NCI-H2171 (cell line): ENCODE measurements around the gene PRKN.

Source experiments
- DNase-seq: peaks from one replicate; lab custom pipeline; 2025; lab: John Stamatoyannopoulos, UW

PRKN gene

DNA sequence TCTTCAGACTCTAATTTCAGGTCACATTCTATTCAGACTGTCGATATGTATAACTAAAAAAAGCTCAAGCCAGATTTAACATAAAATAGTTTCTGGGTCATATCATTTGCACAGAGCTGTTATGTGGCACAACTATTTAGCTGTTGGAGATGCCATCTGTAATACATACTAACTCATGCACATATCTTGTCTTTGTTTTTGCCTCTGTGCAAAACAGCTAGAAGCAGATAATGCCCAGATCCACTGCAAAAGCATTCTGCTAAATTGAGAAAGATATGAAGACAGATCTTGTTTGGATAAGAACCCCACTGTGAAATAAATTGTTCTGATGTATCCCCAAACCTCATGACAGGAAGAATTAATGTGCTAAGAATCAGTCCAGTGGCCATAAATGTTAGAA lies 930.9 kb downstream of the PRKN start:
- no peak for DNase-seq

DNA sequence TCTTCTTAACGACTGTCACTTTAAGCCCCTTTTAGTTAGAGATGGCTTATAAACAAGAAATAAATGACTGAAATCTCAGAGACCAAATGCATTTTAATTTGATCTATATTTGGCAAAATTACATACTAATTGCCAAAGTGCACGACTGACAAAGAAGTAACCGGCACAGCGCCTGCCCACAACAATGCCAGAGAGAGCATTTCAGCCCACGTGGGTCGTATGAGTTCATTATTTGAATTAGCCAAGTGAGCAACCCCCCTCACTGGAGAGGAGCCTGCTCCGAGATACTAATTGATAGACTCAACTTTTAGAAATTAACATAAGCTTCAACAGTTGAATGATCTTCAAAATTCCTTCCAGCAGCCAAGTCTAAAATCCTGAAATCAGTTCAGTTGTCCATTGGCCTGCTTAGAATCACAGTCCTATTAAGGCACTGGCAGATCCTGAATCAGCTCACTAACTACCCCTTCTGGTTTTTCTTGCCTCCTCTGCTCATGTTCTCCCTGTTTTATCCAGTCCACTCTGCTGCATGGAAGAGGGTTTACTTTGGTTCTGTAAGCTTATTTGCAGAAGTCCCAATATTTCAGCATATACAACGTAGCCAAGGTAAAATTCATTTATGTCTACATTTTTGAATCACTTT lies 934.6 kb downstream of the PRKN start:
- DNase-seq: no peak

DNA sequence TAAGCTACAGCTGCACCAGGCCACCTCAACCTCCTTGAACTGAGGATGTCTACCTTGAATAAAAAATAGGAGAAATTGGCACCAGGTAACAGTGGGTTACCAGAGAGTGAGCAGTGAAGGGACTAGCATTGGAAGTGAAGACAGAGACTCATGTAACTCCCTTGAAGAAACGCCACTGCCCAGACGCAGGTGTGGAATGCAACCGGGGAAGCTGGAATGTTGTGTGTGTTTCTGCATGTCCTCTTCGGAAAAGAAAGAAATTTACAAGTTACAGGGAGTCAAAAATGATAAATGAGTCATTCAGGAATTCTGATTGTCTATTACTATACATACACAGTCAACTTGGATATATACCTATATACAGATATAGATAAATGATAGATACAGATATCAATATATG lies 939.0 kb downstream of the PRKN start:
- no peak for DNase-seq

DNA sequence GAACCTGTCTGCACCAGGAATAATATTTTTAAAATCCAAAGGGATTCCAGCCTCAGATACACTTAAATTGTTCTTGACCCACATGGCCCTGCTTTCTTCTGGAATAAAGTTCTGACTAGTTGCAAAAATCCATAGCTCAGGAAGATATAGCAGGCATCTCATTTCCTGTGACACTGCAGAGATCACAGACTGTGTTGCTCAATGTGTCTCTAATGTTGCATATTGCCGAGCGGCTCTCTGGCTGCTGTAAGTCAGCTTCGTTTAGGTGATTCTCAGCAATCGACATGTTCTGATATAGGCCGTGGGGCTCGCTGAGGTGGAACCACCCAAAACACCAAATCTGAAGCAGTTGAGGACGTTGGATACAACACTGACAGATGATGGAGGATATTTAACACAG lies 955.4 kb downstream of the PRKN start:
- no peak for DNase-seq

DNA sequence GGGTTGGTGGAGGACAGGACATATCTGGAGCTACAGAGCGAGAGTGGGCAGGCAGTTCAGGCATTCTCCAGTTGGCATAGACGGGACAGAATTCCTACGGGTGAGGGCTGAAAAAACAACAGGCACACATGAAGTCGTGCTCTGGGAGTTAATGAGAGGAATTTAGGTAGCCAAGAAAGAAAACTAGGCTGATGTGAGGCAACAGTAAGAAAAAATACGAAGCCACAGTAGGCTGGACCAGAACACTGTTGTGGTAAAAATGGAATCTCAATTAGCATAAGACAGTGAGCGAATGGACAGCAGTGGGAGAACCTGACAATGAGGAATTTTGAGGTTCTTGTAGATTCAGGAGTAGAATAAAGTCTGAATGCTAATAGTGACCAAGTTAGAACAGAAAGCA lies 965.6 kb downstream of the PRKN start:
- no peak for DNase-seq

DNA sequence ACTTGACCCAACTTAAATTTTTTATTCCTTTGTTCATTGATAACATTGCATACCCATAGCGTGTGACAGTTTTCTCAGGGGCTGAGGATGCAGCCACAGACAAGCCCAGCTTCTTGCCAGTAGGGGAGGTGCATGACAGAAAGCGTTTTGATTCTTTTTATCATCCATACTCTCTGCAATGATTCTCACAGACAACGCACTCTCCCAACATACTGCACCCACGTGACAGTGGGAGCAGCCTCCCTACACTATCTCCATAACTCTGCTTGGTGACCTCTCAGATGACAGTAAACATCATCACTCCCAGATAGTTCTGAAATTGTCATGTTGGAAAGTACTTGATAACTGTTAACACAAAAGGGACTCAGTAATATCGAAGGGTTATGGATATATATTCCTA lies 972.5 kb downstream of the PRKN start:
- no peak for DNase-seq

DNA sequence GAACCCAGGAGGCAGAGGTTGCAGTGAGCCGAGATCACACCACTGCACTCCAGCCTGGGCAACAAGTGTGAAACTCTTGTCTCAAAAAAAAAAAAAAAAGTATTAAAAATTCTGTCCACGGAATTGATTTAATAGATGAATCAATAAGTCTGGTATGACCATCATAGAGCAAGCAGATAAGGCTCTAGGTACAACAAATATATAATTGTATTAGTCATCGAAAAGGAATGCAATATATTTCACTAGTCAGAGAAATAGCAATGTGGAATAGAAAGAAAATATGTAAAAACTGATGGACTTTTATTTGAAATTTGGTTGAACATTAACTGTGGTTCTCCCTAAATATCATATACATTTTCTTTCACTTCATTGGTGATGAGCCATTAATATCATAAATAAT lies 976.9 kb downstream of the PRKN start:
- DNase-seq: no peak

DNA sequence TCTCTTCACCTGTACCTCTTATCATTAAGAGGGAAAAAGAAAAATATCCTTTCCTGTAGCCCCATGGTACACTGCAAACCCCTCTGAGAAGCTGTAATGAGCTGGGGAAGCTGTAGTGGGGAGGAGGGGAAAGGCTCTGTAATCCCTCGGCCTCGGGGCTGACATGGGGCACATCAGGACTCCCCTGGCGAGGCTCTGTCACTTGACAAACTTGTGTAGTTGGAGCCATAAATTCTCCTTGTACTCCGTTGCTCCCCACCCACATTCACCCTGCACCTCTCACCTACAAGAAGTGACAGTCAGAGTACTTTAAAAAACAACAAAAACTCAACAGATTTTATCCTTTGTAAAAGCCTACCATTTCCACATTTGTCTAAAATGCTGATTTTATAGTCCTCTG lies 978.0 kb downstream of the PRKN start:
- no peak for DNase-seq

DNA sequence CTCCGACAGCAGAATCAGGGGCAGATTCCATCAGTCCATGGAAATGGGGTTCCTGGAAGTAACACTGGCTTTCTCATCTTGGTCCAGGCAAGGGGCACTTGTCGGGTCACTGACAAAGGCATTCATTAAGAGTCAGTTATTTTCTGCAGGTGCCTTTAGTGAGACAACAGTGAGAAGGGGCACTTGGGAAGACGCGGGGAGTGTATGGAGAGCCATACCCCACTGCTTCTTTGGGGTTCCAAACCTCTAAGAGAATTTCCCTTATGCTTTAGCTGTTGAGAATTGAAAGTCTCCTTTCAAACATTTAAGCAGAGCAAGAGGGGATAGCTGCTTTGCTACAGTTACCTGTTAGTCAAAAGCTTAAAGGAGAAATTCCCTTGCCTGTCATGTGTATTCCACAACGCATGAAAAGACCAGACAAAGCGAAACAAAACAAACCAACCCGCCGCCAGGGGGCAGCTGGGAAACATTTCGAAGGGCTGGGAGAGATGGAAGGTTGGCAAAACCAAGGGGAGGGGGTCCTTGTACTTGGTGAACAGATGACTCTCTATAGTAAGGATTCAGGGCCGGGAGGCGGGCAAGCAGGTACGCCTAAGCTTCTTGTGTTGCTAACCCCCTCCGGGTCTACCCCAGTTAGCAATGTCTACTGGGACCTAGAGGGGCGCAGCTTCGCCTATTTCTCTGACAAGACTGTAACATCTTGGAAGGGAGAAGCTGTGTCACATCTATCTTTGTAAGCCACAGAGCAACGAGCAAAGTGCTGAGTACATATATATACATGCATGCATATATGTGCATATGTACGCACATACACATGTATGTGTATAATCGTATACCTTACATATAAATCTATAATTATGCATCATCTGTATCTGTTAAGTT lies 978.8 kb downstream of the PRKN start:
- no peak for DNase-seq

DNA sequence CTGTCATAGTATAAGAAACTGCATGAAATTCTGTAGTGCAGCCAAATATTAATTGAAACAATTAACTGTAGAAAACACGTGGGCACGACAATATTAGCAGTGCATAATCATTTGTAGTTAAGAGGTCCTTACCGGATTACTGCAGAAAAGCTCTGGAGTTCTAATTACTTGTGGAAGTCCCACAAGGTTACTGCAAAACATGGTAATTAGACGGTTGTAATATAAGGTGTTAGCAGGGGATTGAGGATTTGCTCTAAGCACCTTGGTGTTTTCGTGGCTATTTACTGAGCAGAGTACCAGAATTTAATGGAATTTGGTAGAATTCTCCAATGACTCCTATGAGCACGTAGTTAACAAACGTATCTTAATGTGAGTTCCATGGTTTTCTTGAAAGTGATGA lies 980.1 kb downstream of the PRKN start:
- no peak for DNase-seq

DNA sequence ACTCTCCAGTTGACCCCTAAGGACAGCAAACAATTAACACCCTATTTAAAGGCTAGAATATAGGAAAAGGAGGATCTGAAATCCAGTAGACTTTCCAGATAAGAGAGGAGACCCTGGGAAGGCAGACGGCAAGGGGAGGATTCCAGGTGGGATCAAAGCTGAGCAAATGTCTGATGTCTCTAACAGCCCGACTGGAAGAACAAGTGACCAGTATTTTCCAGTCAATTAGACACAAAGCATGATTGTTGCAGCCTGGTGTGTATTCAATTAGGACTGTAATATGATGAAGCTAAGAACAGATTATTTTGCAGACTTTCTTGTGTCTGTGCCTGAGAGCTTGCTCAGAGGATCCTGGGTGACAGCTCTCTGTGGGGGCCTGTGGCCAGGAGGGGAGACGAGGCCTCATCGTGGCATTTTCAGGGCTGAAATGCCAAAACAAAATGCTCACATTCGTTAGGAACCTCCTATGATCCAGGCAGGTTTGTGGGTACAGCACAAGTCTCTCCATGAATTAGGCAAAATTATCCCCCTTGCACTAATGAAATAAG lies 981.9 kb downstream of the PRKN start:
- DNase-seq: no peak

DNA sequence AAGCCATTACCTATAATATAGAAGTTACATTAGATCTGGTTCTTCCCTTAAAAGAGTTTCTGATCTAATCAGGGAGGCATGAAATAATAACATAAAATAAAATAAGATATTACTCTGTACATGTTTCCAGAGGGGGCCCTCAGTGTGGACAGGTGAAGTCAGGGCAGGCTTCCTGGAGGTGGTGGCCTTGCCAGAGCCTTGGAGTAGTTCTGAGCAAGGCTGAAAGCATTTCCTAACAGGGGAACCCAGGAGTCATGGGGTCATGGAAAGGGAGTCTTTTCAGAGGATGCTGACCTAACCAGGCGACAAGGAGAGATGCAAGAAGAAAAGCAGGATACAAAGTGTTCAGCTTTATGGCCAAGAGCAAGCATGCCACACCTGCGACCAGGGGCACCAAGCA lies 982.4 kb downstream of the PRKN start:
- DNase-seq: no peak

DNA sequence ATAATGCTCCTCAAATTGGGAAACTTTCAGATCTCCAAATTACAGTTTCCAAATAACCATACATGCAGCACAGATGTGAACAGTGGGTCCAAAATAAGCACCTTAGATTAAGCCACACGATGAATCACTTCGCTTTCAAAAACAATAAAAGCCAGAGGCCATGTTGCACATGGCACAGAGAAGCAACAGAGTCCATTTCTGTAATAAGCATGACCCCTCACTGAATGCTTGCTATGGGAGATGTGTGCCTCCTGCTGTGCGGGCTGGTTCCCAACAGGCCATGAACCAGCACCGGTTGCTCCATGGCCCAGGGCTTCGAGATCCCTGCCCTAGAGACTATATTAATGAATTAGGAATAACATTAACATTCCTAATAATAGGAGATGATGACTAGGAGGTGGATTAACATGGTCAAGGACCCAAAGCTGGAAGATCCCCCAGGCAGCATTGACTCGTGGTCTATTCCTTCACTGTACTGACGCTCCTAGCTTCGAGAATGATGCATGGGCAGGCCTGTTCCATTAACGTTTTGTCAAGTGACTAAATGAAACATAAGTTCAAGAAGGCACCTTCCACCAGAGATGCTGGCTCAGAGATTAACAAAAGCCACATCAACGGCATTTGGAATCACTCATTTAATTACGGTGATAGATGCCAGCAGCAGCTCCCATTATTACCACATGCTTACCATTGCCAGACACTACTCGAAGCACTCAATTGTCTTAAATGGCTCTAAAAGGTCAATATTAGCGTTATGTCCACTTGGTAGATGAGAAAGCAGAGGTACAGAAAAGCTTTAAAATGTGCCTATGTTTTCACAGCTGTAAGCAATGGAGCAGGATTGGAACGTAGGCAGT lies 983.1 kb downstream of the PRKN start:
- DNase-seq: no peak

DNA sequence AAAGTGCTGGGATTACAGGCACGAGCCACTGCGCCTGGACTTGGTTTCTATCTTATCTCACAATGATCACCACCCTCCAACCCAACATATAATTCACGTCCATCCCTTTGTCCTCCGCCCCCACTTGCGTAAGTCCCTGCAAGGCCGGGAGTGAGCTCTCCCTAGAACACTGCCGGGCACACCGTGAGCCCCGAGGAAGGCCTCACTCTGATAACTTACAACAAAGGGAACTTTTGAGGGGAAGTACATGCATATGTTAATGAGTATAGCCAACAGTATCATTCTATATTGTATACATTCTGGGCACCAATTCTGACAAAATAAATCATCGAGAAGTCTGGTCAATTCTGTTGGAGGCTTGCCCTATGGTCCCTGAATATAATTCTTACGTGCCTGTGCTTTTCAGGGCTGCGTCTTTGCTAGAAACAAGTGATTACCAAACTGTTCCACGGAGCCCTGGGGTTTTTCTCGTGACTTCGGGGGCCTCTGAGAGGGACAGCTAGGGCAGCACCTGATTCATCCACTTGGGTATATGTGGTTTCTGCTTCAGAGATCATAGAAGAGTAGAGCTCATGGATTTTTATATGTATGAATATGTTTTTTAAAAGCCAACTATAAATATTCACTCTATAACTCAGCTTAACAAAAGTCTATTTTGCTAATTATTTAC lies 983.9 kb downstream of the PRKN start:
- DNase-seq: no peak

DNA sequence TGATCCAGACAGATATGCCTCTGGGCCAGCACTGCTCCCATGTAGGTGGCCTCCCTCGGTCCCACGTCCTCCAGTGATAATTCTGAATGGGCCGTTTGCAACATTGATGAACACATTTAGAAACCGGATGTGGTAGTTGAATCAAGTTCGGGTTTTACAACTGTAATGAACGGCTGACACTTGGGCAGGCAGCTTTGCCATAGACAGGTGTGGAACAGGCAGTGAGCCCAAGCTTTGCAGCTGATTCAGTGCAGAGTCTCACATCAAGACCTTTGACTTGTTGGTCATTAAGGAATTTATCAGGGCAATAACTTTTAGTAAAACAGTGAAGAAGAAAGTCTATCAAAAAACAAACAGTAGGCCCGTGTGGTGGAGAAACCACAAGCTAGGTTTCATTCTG lies 987.1 kb downstream of the PRKN start:
- DNase-seq: no peak

DNA sequence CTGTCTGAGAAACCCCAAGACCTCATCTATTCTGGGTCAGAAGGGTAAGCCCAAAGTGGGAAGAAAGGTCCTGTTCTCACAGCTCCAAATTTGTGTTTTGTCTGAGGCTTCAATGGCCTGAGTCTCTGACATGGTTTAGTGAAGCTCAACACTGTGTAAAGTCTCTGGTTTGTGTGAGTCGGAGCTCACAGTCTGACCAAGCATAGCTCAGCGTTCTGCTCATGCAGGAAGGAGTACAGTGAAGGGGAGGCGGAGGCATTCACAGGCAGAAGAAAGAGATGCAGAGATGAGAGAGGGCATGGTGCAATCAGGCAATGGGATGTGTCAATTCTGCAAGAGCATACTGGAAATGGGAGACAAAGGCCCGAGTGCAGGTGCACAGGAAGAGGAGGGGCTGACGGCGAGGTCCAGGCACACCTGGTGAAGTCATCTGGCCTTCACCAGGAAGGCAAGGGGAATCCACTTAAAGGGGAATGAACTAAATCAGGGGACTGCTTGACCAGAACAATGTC lies 990.7 kb downstream of the PRKN start:
- DNase-seq: no peak

DNA sequence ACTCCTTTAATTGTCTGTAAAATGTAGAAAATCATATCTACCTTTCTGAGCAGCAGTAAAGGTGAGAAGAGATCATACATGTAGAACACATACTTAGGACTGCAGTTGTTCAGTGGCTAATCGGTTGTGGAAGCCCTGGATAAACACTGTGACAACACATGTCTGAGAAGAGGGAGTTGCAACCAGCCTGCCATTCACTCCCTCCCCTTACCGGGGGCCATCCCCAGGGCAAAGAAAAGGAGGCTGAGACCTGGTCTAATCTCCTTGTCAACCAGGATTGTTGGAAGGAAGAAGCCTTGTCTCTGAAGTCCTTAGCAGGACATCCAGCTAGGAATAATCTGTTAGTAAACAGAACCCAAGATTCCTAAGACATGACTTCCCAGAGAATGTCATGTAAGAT lies 991.2 kb downstream of the PRKN start:
- no peak for DNase-seq

DNA sequence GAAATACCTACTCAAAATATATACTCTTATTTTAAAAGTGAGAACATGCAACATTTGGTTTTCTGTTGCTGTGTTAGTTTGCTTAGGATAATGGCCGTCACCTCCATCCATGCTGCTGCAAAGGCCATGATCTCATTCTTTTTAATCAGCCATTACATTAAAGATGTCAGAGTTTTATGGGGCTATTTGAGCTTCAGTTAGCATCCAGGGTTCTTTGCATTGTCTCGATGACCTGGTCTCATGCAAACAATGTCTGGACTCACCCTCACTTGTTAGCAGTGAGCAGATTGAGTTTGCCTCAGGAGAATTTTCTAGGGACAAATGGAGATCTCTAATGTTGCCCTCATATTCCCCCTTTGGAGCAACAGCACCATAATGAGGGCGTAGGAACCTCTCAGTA lies 995.0 kb downstream of the PRKN start:
- DNase-seq: no peak

DNA sequence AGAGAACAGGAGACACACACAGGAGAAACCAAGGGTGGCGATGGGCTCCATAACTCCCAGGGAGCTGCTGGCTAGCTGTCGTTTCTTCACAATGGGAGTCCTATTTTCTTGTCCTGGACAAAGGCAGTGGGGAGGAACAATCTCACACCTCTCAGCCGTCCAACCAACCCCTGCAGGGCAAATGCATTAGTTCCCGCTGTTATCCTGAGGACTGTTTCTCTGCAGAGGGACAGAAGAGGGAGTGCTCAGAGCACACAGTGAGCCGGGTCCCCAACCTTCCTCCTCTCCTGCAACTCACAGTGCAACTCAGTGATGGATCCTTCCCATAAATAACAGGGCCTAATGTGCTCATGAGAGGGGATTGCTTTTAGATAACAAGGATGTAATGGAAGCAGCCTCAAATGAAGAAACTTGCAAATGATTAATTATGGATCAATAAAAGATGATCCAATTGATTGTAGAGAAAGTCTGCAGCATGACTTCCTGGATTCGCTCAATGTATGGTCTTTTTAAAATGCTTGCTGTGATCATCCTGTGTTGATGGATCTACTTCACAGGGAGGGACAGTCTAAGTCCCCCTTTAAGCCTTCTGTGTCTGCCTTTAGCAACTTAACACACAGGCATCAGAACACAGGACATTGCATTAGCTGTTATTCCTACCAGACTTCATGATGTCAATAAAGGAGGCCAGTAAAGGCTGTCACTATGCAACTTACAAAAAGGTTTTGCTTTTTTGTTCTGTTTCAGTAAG lies 1000.3 kb downstream of the PRKN start:
- DNase-seq: no peak

DNA sequence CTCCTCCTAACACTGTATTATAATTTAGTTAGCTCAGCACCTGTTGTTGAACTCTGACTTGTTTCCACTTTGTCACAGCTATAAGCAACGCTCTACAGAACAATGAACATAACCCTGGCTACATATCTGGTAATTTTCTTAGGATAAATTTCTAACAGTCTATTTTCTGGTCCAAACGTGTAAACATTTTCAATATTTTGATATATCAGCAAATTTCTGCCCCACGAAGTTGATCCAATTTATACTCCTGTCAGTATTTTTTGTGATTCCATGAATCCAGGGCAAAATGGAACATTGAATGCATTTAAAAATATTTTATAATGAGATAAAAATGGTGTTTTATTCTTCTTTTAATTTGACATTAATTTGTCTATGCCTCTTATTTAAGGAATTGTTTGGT lies 1005.2 kb downstream of the PRKN start:
- no peak for DNase-seq

DNA sequence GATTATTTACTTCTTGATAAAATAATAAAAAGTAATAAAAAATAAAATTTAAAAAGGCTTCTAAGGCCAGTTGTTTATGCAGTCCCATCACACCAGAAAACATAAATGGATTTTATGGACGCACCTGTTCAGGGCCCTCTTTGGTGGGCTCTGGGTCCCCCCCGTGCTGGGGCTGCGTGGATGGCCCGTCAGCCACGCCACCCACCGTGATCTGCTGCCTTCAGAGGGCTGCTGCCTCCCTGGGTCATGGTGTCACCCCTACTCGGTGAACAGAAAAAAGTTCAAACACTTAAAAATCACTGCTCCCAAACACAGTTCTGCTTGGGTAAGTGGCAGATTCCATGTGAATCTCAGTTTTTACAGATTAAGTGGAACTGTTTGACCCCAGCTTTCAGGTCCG lies 1006.1 kb downstream of the PRKN start:
- DNase-seq: no peak
